ENCODE data around the gene RPRD2. TPM values are rescaled to one million over a fixed set of nuclear protein-coding genes. Genes with fewer than 3 reads are reported as not detected.

RPRD2 gene
- total RNA-seq, 1 donor from 2014 or later = 15.0 TPM

DNA sequence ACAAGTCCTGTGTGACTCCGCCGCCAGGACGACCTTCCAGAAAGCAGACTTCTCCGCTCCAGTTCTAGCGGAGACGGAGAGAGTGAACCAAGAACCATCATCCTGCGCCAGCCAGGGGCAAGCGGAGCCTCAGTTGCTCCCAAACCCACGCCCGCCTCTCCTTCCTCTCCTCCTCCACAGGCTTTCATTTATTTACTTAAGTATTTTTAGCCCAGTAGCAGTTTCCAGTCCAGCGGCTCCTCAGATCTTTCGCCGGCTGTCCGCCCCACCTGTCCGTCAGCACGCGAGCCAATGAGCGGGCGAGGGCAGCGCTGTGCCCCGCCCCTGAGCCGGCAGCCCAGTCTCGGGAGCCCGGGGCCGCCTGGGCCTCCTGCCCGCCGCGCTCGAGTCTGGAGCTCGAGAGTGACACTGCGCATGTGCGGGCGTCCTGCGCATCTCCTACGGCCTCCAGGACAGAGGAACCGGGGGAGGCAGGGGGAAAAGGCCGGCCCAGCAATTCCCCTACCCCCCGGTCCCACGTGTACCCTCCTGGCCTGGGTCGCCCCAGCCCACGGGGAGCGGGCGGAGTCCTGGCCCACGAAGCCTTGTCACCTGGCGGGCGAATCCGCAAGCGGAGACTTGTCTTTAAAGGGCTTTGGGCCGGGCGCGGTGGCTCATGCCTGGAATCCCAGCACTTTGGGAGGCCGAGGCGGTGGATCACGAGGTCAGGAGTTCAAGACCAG lies 151.5 kb downstream of the RPRD2 start, which contains the start of gene FALEC:
Gene FALEC (plus strand): TSS at position 425 of the 722 bp plus-strand sequence.
- peak; percentile 98 for DNase-seq

DNA sequence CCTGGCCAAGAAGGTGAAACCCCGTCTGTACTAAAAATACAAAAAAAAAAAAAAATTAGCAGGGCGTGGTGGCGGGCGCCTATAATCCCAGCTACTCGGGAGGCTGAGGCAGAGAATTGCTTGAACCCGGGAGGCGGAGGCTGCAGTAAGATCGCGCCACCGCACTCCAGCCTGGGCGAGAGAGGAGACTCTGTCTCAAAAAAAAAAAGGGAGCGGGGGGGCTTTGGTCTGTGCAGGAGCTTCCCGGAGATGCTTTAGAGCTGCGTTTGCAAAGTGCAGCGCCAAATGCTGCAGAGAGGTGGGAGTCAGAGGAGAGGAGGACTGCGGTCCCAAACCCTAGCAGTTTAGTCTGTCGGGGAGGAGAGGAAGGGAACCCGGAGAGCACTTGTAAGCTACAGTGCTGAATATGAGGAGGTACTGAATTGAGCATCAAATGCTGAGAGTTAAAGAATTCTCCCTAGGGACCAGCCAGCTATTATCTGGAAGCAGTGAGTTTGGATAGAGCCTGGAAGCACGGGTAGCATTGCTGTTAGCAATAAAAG lies 152.2 kb downstream of the RPRD2 start:
- DNase-seq = peak; percentile 43

DNA sequence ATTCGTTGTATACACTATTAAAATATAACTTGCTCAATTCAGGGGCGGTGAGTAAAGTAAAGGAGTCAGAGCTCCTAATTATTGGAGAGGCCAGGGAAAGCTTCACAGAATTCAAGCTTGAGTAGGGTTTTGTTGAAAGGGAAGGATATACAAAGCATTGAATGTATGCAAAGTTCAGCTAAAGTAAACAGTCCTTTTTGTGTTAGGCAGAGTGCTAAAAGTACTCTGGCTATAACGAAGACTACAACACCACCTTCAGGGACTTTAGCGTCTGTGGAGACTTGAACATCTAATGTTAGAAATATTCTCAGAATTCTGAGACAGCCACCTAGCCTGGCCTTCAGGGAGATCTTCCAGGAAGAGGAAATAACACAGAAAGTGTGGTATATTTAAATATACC lies 152.7 kb downstream of the RPRD2 start:
- peak; percentile 19 for DNase-seq

DNA sequence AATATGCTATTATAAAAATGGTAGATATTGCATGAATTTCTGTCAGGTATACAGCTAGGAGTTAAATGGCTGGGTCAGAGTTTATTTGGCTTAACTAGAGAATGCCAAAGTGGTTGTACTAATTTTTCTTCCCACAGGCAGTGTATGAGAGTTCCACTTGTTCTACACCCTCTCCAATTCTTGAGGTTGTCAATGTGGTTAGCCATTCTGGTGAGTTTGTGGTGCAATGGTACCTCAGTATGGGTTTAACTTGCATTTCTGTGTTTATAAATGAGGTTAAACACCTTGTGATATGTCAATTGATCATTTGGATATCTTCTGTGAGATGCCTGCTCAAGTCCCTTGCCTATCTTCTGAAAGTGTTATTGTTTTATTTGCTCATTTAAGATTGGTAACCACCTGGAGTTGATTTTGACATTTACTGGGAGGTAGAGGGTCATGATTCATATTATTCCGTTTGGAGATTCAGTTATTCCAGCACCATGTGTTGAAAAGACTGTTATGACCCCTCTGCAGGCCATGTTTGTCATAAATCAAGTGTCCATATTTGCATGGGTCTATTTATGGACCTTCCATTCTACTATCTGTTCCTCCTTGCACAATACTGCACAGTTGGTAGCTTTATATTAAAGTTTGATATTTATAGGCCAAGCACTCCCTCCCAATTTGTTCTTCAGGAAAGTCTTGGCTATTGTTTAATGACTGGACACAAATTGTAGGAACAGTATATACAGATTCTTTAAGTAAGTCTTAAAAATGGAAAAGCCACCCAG lies 157.4 kb downstream of the RPRD2 start:
- DNase-seq = no peak

DNA sequence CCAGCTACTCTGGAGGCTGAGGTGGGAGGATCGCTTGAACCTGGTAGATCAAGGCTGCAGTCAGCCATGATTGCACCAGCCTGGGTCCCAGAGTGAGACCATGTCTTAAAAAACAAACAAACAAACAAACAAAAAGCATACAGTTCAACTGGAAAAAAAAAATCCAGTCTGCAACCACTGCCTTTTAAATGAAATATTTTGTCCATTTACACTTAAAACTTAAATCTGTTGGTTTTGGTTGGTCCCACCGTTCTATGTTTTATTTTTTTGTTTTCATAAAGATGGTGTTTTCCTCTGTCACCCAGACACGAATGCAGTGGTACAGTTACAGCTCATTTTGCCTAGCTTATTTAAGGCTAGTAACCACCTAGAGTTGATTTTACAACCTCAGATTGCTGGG lies 161.4 kb downstream of the RPRD2 start:
- DNase-seq = no peak

Other genes with a start within 250 kb of the RPRD2 start
- 29.0 TPM for gene PLEKHO1, start 214.2 kb upstream of the RPRD2 start, total RNA-seq
- 32.8 TPM for gene ANP32E, start 128.0 kb upstream of the RPRD2 start, total RNA-seq
- 9.1 TPM for gene CA14, start 106.4 kb upstream of the RPRD2 start, total RNA-seq
- gene APH1A, start 95.1 kb upstream of the RPRD2 start, total RNA-seq = 72.1 TPM
- 43.8 TPM for gene C1orf54, start 91.4 kb upstream of the RPRD2 start, total RNA-seq
- gene CIART, start 81.6 kb upstream of the RPRD2 start, total RNA-seq = 0.92 TPM
- 19.7 TPM for gene MRPS21, start 70.3 kb upstream of the RPRD2 start, total RNA-seq
- gene PRPF3, start 42.6 kb upstream of the RPRD2 start, total RNA-seq = 51.5 TPM
- 18.7 TPM for gene TARS2, start 123.3 kb downstream of the RPRD2 start, total RNA-seq
- 19.3 TPM for gene ECM1, start 144.0 kb downstream of the RPRD2 start, total RNA-seq
- not detected for gene FALEC, start 151.6 kb downstream of the RPRD2 start, total RNA-seq
- 50.4 TPM for gene ADAMTSL4, start 185.3 kb downstream of the RPRD2 start, total RNA-seq
- 256 TPM for gene MCL1, start 215.5 kb downstream of the RPRD2 start, total RNA-seq

All from tongue (tissue), 2 donors.